Keratinocyte (primary cell): Measurements from ENCODE around the gene B3GNT2. TPM values are rescaled to one million over a fixed set of nuclear protein-coding genes. Genes with fewer than 3 reads are reported as not detected.

Source experiments
- DNase-seq: peaks from one replicate; pipeline ENCODE4 v3.0.0-alpha.2; 2011; ENCODE audit warnings: low read depth, missing footprints, low spot score
- FAIRE-seq: peaks from 2 replicates; lab custom pipeline; 2011; peaks lifted over from hg19 to GRCh38; lab: Jason Lieb, UNC
- H2AFZ ChIP-seq: 2 replicates; pipeline ENCODE4 v1.6.0; 2012; ENCODE audit warnings: low read length, control low read depth, inconsistent platforms; ENCODE audit not compliant: control insufficient read depth
- H3K27ac ChIP-seq: 2 replicates; pipeline ENCODE4 v1.5.1; 2011; ENCODE audit warnings: low read length; ENCODE audit not compliant: control insufficient read depth, insufficient read depth
- H3K27me3 ChIP-seq: 3 replicates; pipeline ENCODE4 v1.6.0; 2011; ENCODE audit warnings: low read length; ENCODE audit not compliant: control insufficient read depth, insufficient read depth; ENCODE audit errors: extremely low read depth
- H3K36me3 ChIP-seq, 2 experiments: 2 replicates in 1 of 2; 3 replicates in 1 of 2; pipeline ENCODE4 v1.5.1; 2011; ENCODE audit warnings: low read length in 2 of 2, mild to moderate bottlenecking in 1 of 2; ENCODE audit not compliant: control insufficient read depth in 2 of 2, insufficient read depth in 2 of 2; ENCODE audit errors: extremely low read depth in 1 of 2
- H3K4me1 ChIP-seq: 3 replicates; pipeline ENCODE4 v1.5.1; 2011; ENCODE audit warnings: low read length; ENCODE audit not compliant: control insufficient read depth, insufficient read depth; ENCODE audit errors: extremely low read depth
- H3K4me2 ChIP-seq: 3 replicates; pipeline ENCODE4 v1.6.0; 2011; ENCODE audit warnings: low read depth, low read length; ENCODE audit not compliant: control insufficient read depth, insufficient read depth; ENCODE audit errors: extremely low read depth
- H3K4me3 ChIP-seq, 3 experiments: fragments of 200-600 bp in 1 of 3; sonication (generic) in 1 of 3; 2 replicates in 2 of 3; 3 replicates in 1 of 3; pipeline ENCODE4 v1.5.1; 2011 to 2016; ENCODE audit warnings: low read length in 3 of 3, mild to moderate bottlenecking in 3 of 3, control low read depth in 2 of 3, inconsistent platforms in 1 of 3, low read depth in 1 of 3, mixed read lengths in 1 of 3, mixed run types in 1 of 3, moderate library complexity in 1 of 3; ENCODE audit not compliant: control insufficient read depth in 2 of 3, insufficient read depth in 2 of 3; ENCODE audit errors: extremely low read depth in 1 of 3
- H3K79me2 ChIP-seq: 2 replicates; pipeline ENCODE4 v1.6.0; 2012; ENCODE audit warnings: low read length; ENCODE audit not compliant: control insufficient read depth, insufficient read depth
- H3K9ac ChIP-seq: 3 replicates; pipeline ENCODE4 v1.6.0; 2011; ENCODE audit warnings: low read length; ENCODE audit not compliant: control insufficient read depth, insufficient read depth; ENCODE audit errors: extremely low read depth
- H3K9me1 ChIP-seq: 3 replicates; pipeline ENCODE4 v1.6.0; 2011; ENCODE audit warnings: low read length; ENCODE audit not compliant: control insufficient read depth, insufficient read depth; ENCODE audit errors: extremely low read depth
- H3K9me3 ChIP-seq: 2 replicates; pipeline ENCODE4 v1.5.1; 2012; ENCODE audit warnings: low read depth, low read length; ENCODE audit not compliant: control insufficient read depth
- H4K20me1 ChIP-seq: 3 replicates; pipeline ENCODE4 v1.6.0; 2011; ENCODE audit warnings: low read length; ENCODE audit not compliant: control insufficient read depth, insufficient read depth; ENCODE audit errors: extremely low read depth
- EZH2 ChIP-seq: IDR thresholded peaks from one replicate; pipeline ENCODE4 v1.6.1; 2012; ENCODE audit warnings: inconsistent platforms, mild to moderate bottlenecking, low read length, moderate library complexity
- dilution Hi-C: fragments of 300-500 bp; cut with MboI; formaldehyde crosslinking; loops from one replicate; pipeline ENCODE4 v1.7.0; 2020; ENCODE audit warnings: low sequenced_read_pairs; ENCODE audit not compliant: extremely low pct_ligation_motif_present
- polyA plus RNA-seq, 5 experiments: library from polyadenylated mRNA; depleted of rRNA in 3 of 5; stranded (reverse) in 3 of 5; stranded (forward) in 1 of 5; unstranded in 1 of 5; fragments of >200 nt; gene quantifications; 1 replicate in 1 of 5; 2 replicates in 3 of 5; 3 replicates in 1 of 5; pipeline versions ENCODE4 v1.2.1 to v1.2.3, GENCODE V29; 2011 to 2012; ENCODE audit warnings: missing spikeins in 2 of 5, low read depth in 1 of 5, low replicate concordance in 1 of 5
- TF ChIP-seq, protein P1 (sequence below), 3 experiments: IDR thresholded peaks in 1 of 3; conservative IDR thresholded peaks in 1 of 3; optimal IDR thresholded peaks in 1 of 3; 2 replicates in 2 of 3; 3 replicates in 1 of 3; pipeline versions ENCODE3 to v1.5.1; 2011; ENCODE audit warnings: low read length in 3 of 3, mild to moderate bottlenecking in 3 of 3, moderate library complexity in 2 of 3, control low read depth in 1 of 3, inconsistent platforms in 1 of 3; ENCODE audit not compliant: insufficient read depth in 2 of 3; ENCODE audit errors: extremely low read depth in 1 of 3

B3GNT2 gene
- polyA plus RNA-seq, 1 donor (not counting 4 experiments of a cell fraction or from before 2014, with no cell fraction given): 44.3 TPM

DNA sequence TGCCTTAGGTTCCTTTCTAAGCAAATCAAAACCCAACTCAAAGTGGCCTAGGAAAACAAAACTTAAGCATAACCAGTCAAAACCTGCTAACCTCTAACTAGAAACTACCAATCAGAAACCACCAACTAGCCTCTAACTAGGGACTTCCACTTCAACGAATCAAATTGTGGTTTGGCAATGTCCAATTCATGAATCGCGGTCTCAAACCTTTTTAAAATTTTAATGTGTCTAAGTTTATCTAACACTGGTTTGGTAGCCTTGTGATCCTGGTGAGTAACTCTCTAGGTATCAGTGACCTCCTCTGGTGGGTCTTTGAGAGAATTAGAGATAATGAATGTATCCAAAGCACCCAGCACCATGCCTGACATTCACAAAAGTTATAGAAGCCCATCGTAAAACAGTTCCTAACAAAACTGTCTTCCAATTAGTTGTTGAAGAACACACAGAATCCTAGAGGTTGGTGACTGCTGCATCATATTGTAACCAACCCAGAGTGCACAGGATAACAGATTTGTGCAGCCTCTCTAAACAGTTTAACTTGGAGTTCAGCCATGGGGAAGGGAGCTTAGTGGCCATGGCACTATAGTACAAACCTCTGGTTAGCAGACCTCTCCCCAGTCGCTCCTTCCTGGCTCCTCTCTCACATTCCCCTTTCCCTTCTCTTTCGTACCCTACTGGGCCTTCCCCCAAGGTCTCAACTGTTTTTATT, 45.2 kb upstream of the B3GNT2 start:
- dilution Hi-C loops: no loop called here
- peak overlapping the region; percentile 74 for H3K27ac ChIP-seq
- no peaks in the 10 kb centered on the region for H4K20me1 ChIP-seq
- H3K9me1 ChIP-seq: no peaks in the 10 kb centered on the region
- no peak overlapping the region for H3K4me3 ChIP-seq
- FAIRE-seq: no peak
- H3K79me2 ChIP-seq: no peaks in the 10 kb centered on the region
- no peaks in the 10 kb centered on the region for H3K36me3 ChIP-seq
- H3K4me2 ChIP-seq: no peak overlapping the region
- H3K4me1 ChIP-seq: peaks cover 36% of the 10 kb centered on the region
- no peaks in the 10 kb centered on the region for H3K27me3 ChIP-seq
- no peak for DNase-seq
- H3K9ac ChIP-seq: no peak overlapping the region
- no peak overlapping the region for H2AFZ ChIP-seq
- no peak for TF ChIP-seq EZH2
- TF ChIP-seq, protein P1, sequence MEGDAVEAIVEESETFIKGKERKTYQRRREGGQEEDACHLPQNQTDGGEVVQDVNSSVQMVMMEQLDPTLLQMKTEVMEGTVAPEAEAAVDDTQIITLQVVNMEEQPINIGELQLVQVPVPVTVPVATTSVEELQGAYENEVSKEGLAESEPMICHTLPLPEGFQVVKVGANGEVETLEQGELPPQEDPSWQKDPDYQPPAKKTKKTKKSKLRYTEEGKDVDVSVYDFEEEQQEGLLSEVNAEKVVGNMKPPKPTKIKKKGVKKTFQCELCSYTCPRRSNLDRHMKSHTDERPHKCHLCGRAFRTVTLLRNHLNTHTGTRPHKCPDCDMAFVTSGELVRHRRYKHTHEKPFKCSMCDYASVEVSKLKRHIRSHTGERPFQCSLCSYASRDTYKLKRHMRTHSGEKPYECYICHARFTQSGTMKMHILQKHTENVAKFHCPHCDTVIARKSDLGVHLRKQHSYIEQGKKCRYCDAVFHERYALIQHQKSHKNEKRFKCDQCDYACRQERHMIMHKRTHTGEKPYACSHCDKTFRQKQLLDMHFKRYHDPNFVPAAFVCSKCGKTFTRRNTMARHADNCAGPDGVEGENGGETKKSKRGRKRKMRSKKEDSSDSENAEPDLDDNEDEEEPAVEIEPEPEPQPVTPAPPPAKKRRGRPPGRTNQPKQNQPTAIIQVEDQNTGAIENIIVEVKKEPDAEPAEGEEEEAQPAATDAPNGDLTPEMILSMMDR (optimal IDR thresholded peaks at IDR 0.05 in 1 of 3, IDR thresholded peaks at IDR 0.05 in 1 of 3, conservative IDR thresholded peaks at IDR 0.05 in 1 of 3; ENCODE audit: extremely low read depth in 1 of 3, insufficient read depth in 2 of 3, low read length in 3 of 3): no peak
- H3K9me3 ChIP-seq: no peaks in the 10 kb centered on the region

GRCh38 chr2:62151306-62151638, 44.6 kb upstream of the B3GNT2 start:
- dilution Hi-C loops: no loop called here
- Histone ChIP-seq H3K9ac (no peak overlapping the region), H3K27ac (no peak overlapping the region), H3K9me3 (no peaks in the 10 kb centered on the region), H3K36me3 (no peaks in the 10 kb centered on the region), H3K27me3 (no peaks in the 10 kb centered on the region), H3K9me1 (no peaks in the 10 kb centered on the region), H3K79me2 (no peaks in the 10 kb centered on the region), H3K4me1 (peaks cover 36% of the 10 kb centered on the region), H4K20me1 (no peaks in the 10 kb centered on the region), H3K4me2 (no peak overlapping the region), H3K4me3 (no peak overlapping the region), H2AFZ (no peak overlapping the region)
- TF ChIP-seq, protein P1 (optimal IDR thresholded peaks at IDR 0.05 in 1 of 3, IDR thresholded peaks at IDR 0.05 in 1 of 3, conservative IDR thresholded peaks at IDR 0.05 in 1 of 3; ENCODE audit: extremely low read depth in 1 of 3, insufficient read depth in 2 of 3, low read length in 3 of 3): no peak
- TF ChIP-seq EZH2: no peak
- FAIRE-seq: no peak
- no peak for DNase-seq
